HepG2 (cell line): Measurements from ENCODE around the gene GMEB2. TPM values are rescaled to one million over a fixed set of nuclear protein-coding genes. Genes with fewer than 3 reads are reported as not detected.

Source experiments
- CEBPG ChIP-seq: IDR thresholded peaks from 2 replicates; pipeline ENCODE4 v1.6.1; 2016
- ELF1 ChIP-seq: sonication (generic); formaldehyde crosslinking; IDR thresholded peaks from 2 replicates; pipeline ENCODE4 v1.4.0; 2020; ENCODE audit warnings: missing genetic modification reagents
- ESRRA ChIP-seq: sonication (generic); formaldehyde crosslinking; IDR thresholded peaks from 2 replicates; pipeline ENCODE4 v1.5.1; 2020; ENCODE audit warnings: mild to moderate bottlenecking, low read depth, missing genetic modification reagents
- KAT7 ChIP-seq: IDR thresholded peaks from 2 replicates; pipeline ENCODE4 v1.6.1; 2018; ENCODE audit warnings: borderline replicate concordance, missing compliant biosample characterization
- KDM1A ChIP-seq: IDR thresholded peaks from 2 replicates; pipeline ENCODE4 v1.6.1; 2016; ENCODE audit warnings: missing compliant biosample characterization
- MTA1 ChIP-seq: sonication (generic); formaldehyde crosslinking; IDR thresholded peaks from 2 replicates; pipeline ENCODE4 v1.4.0; 2020; ENCODE audit warnings: missing genetic modification reagents, mild to moderate bottlenecking, borderline replicate concordance
- PITX1 ChIP-seq: sonication (generic); formaldehyde crosslinking; IDR thresholded peaks from 2 replicates; pipeline ENCODE4 v1.5.1; 2020; ENCODE audit warnings: mild to moderate bottlenecking, missing genetic modification reagents
- PRDM10 ChIP-seq: sonication (generic); formaldehyde crosslinking; IDR thresholded peaks from 2 replicates; pipeline ENCODE4 v1.4.0; 2020; ENCODE audit warnings: low read depth, missing genetic modification reagents
- TEF ChIP-seq: sonication (generic); formaldehyde crosslinking; IDR thresholded peaks from 2 replicates; pipeline ENCODE4 v1.5.0; 2020; ENCODE audit warnings: missing genetic modification reagents
- ZFAT ChIP-seq: sonication (generic); formaldehyde crosslinking; conservative IDR thresholded peaks from 2 replicates; pipeline ENCODE4 v1.8.1; 2023; ENCODE audit warnings: missing genetic modification reagents, inconsistent platforms
- ZKSCAN5 ChIP-seq: sonication (generic); formaldehyde crosslinking; IDR thresholded peaks from 2 replicates; pipeline ENCODE4 v1.5.1; 2020; ENCODE audit warnings: mild to moderate bottlenecking, missing genetic modification reagents
- ZNF367 ChIP-seq: sonication (generic); formaldehyde crosslinking; IDR thresholded peaks from 2 replicates; pipeline ENCODE4 v1.4.0; 2020; ENCODE audit warnings: missing genetic modification reagents, borderline replicate concordance
- ZNF652 ChIP-seq: IDR thresholded peaks from 2 replicates; pipeline ENCODE4 v1.6.1; 2016; ENCODE audit warnings: low read depth, borderline replicate concordance
- ZNF704 ChIP-seq: sonication (generic); formaldehyde crosslinking; IDR thresholded peaks from 2 replicates; pipeline ENCODE4 v1.8.1; 2023; ENCODE audit warnings: mild to moderate bottlenecking, inconsistent platforms, moderate library complexity, missing genetic modification reagents, borderline replicate concordance
- ZNF788 ChIP-seq: sonication (generic); formaldehyde crosslinking; IDR thresholded peaks from 2 replicates; pipeline ENCODE4 v1.5.0; 2020; ENCODE audit warnings: mild to moderate bottlenecking, missing genetic modification reagents, borderline replicate concordance
- polyA plus RNA-seq, 8 experiments: library from polyadenylated mRNA; depleted of rRNA in 3 of 8; stranded (reverse) in 7 of 8; unstranded in 1 of 8; fragments of >200 nt; fragmentation: Illumina TruSeq in 4 of 8; extraction: Trizol in 4 of 8; gene quantifications; 2 replicates each; pipeline versions ENCODE4 v1.2.1 to v1.2.3, GENCODE V29; 2011 to 2016; ENCODE audit warnings: low read depth in 4 of 8, missing spikeins in 1 of 8, mixed read lengths in 1 of 8; ENCODE audit not compliant: insufficient read depth in 1 of 8
- total RNA-seq, 5 experiments: library from RNA; depleted of rRNA; stranded (reverse); fragments of >200 nt; fragmentation: Illumina TruSeq; extraction: Trizol; gene quantifications; 2 replicates each; pipeline ENCODE4 v1.2.3, GENCODE V29; 2016; ENCODE audit warnings: low read depth in 1 of 5
- TF ChIP-seq, protein P1 (sequence below): sonication (generic); formaldehyde crosslinking; IDR thresholded peaks from 2 replicates; pipeline ENCODE4 v1.9.0; 2021; ENCODE audit warnings: mild to moderate bottlenecking, missing genetic modification reagents

GMEB2 gene
- total and polyA plus RNA-seq, 2 of the 13 experiments (the other 11 are each of a cell fraction or from before 2014, with no cell fraction given), result 10.6 to 12.4 TPM

GRCh38 chr20:63653041-63653973, 26.4 kb upstream of the GMEB2 start, which contains the start of gene STMN3 (continued):
- TF ChIP-seq, protein P1, sequence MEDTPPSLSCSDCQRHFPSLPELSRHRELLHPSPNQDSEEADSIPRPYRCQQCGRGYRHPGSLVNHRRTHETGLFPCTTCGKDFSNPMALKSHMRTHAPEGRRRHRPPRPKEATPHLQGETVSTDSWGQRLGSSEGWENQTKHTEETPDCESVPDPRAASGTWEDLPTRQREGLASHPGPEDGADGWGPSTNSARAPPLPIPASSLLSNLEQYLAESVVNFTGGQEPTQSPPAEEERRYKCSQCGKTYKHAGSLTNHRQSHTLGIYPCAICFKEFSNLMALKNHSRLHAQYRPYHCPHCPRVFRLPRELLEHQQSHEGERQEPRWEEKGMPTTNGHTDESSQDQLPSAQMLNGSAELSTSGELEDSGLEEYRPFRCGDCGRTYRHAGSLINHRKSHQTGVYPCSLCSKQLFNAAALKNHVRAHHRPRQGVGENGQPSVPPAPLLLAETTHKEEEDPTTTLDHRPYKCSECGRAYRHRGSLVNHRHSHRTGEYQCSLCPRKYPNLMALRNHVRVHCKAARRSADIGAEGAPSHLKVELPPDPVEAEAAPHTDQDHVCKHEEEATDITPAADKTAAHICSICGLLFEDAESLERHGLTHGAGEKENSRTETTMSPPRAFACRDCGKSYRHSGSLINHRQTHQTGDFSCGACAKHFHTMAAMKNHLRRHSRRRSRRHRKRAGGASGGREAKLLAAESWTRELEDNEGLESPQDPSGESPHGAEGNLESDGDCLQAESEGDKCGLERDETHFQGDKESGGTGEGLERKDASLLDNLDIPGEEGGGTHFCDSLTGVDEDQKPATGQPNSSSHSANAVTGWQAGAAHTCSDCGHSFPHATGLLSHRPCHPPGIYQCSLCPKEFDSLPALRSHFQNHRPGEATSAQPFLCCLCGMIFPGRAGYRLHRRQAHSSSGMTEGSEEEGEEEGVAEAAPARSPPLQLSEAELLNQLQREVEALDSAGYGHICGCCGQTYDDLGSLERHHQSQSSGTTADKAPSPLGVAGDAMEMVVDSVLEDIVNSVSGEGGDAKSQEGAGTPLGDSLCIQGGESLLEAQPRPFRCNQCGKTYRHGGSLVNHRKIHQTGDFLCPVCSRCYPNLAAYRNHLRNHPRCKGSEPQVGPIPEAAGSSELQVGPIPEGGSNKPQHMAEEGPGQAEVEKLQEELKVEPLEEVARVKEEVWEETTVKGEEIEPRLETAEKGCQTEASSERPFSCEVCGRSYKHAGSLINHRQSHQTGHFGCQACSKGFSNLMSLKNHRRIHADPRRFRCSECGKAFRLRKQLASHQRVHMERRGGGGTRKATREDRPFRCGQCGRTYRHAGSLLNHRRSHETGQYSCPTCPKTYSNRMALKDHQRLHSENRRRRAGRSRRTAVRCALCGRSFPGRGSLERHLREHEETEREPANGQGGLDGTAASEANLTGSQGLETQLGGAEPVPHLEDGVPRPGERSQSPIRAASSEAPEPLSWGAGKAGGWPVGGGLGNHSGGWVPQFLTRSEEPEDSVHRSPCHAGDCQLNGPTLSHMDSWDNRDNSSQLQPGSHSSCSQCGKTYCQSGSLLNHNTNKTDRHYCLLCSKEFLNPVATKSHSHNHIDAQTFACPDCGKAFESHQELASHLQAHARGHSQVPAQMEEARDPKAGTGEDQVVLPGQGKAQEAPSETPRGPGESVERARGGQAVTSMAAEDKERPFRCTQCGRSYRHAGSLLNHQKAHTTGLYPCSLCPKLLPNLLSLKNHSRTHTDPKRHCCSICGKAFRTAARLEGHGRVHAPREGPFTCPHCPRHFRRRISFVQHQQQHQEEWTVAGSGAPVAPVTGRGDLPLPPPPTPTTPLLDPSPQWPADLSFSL (CRISPR knock-in tag), result 0 out of 2 replicates have a peak, but pooled peaks have one; percentile 56
- TF ChIP-seq ZNF652 (CRISPR knock-in tag) (peak; percentile 71), ZNF788 (CRISPR knock-in tag) (peak; percentile 91), ZNF704 (CRISPR knock-in tag) (peak; percentile 96; the same call in 1 of the 2 replicates), CEBPG (CRISPR knock-in tag) (peak; percentile 65), KDM1A (CRISPR knock-in tag) (peak; percentile 70; the same call in 1 of the 2 replicates), ZNF367 (CRISPR knock-in tag) (peak; percentile 86; the same call in 1 of the 2 replicates), MTA1 (CRISPR knock-in tag) (peak; percentile 60; the same call in 1 of the 2 replicates), ZFAT (no peak), ESRRA (CRISPR knock-in tag) (peak; percentile 59; the same call in 1 of the 2 replicates), ELF1 (CRISPR knock-in tag) (peak; percentile 90), KAT7 (peak; percentile 98), PITX1 (CRISPR knock-in tag) (peak; percentile 91), PRDM10 (CRISPR knock-in tag) (peak; percentile 87), TEF (peak; percentile 96), ZKSCAN5 (peak; percentile 84)
